ENCODE data around the gene CACNA1C.

CACNA1C gene

DNA sequence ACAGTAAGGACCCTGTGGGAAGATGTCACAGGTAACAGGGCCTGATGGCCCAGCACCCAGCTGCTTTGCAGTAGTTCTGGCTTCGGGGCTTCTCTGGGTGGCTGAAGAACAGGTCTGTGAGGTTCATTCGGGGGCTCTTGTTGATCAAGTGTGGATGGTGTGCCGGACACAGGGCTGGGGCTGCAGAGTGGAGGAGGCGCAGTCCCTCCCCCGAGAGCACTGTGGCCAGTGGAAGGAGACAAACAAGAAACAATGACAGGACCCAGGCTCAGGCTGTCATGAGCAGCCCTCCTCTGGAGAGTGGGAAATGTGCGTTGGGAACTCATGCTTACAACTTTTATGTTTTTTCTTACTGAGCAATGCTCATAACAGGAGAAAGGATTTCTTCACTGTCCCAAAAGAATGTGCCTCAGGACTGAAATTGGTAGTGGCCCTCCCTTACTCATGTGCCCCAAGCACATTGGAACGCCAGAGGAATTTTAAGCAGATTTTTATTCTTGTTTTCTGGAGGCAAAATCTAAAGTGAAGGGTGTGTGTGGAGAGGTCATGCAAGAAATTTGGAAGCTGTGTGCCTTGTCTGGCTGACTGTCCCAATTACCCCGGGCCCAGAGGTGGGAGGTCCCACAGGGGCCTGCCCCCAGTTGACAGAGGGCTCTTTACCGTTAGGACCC is 233.8 kb downstream of the CACNA1C start:
- CTCF ChIA-PET: interaction anchor here (0.7 to 5.6 kb wide), 8 partner anchors 10 to 230 kb away, joined by 3 to 35 read pairs (median 8); no protein-coding TSS in a partner anchor
- WGBS (ENCODE audit: insufficient coverage): 98% methylated on average over 6 of the region's 9 CpGs
- Histone ChIP-seq H3K27ac (ENCODE audit: insufficient read depth in 1 of 2, low read depth in 1 of 2, low read length in 2 of 2, poor library complexity in 1 of 2, severe bottlenecking in 2 of 2) (no peak overlapping the region), H3K36me3 (ENCODE audit: control insufficient read depth in 4 of 4, insufficient read depth in 4 of 4, low read length in 3 of 4) (no peaks in the 10 kb centered on the region), H3K4me3 (ENCODE audit: control insufficient read depth in 1 of 7, extremely low read depth in 1 of 7, insufficient read depth in 4 of 7, low read depth in 2 of 7, low read length in 6 of 7) (no peak overlapping the region), H3K9me3 (ENCODE audit: control extremely low read depth in 1 of 5, control insufficient read depth in 4 of 5, insufficient read depth in 2 of 5, low read depth in 1 of 5, low read length in 4 of 5) (no peaks in the 10 kb centered on the region), H3K4me1 (ENCODE audit: control extremely low read depth in 1 of 4, control insufficient read depth in 4 of 4, insufficient read depth in 4 of 4, low read length in 3 of 4) (peaks cover 5 to 85% (median 56%) of the 10 kb centered on the region in 4 experiments), H3K27me3 (replicated peaks in 2 of 5; ENCODE audit: control insufficient read depth in 4 of 5, insufficient read depth in 5 of 5, low read length in 4 of 5) (no peaks in the 10 kb centered on the region)
- POLR2A ChIA-PET: no interaction called here
- DNase-seq: no peak

DNA sequence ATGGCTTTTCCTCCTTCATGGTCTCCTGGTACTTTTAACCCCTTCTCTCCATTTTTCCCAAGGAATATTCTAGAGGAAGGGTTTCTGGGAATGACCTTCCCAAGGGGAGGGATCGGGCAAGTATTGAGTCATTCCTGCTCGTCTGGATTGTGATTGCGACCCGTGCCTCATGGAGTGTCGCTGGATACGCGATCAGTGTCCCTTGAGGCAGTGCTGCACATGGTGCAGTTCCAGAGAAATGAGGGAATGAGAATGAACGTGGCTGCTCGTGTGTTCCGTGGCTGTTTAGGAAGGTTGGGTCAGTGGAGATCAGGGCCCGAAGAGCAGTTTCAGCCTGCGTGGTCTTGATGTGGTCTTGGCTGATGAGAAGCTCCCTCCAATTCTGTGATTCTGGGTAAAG is 234.4 kb downstream of the CACNA1C start:
- 96% methylated on average over 12 of the region's 12 CpGs for WGBS (ENCODE audit: insufficient coverage)

DNA sequence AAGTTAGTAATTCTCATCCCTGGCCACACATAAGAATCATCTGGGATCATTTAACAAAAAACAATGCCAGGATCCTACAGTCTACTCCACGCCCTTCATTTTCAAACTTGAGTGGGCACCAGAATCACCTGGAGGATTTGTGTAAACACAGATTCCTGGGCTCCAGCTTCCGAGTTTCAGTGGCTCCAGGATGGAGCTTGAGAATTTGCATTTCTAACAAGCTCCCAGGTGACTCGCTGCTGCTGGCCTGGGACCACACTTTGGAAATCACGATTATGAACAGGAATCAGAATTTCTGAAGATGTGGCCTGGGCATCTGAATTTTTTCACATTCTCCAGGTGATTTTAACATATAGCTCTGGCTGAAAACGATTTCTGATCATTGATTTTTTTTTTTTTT is 234.8 kb downstream of the CACNA1C start:
- ChIA-PET POLR2A (interaction anchor here (0.7 kb wide), 1 partner anchor 17 kb away, joined by 3 read pairs; no protein-coding TSS in a partner anchor), CTCF (interaction anchor here (0.6 to 5.6 kb wide), 5 partner anchors 18 to 231 kb away, joined by 3 to 35 read pairs (median 4); no protein-coding TSS in a partner anchor)
- H3K36me3 ChIP-seq (ENCODE audit: control insufficient read depth in 4 of 4, insufficient read depth in 4 of 4, low read length in 3 of 4): no peaks in the 10 kb centered on the region
- no peak for DNase-seq
- WGBS (ENCODE audit: insufficient coverage): 79% methylated on average over 5 of the region's 5 CpGs
- H3K27ac ChIP-seq (ENCODE audit: insufficient read depth in 1 of 2, low read depth in 1 of 2, low read length in 2 of 2, poor library complexity in 1 of 2, severe bottlenecking in 2 of 2): no peak overlapping the region
- H3K27me3 ChIP-seq (replicated peaks in 2 of 5; ENCODE audit: control insufficient read depth in 4 of 5, insufficient read depth in 5 of 5, low read length in 4 of 5): no peaks in the 10 kb centered on the region
- peaks cover 4 to 88% (median 51%) of the 10 kb centered on the region in 4 experiments for H3K4me1 ChIP-seq (ENCODE audit: control extremely low read depth in 1 of 4, control insufficient read depth in 4 of 4, insufficient read depth in 4 of 4, low read length in 3 of 4)
- no peaks in the 10 kb centered on the region for H3K9me3 ChIP-seq (ENCODE audit: control extremely low read depth in 1 of 5, control insufficient read depth in 4 of 5, insufficient read depth in 2 of 5, low read depth in 1 of 5, low read length in 4 of 5)
- H3K4me3 ChIP-seq (ENCODE audit: control insufficient read depth in 1 of 7, extremely low read depth in 1 of 7, insufficient read depth in 4 of 7, low read depth in 2 of 7, low read length in 6 of 7): no peak overlapping the region

More for the DNA sequence above, 234.4 kb downstream of the CACNA1C start:
- Histone ChIP-seq H3K9me3 (ENCODE audit: control extremely low read depth in 1 of 5, control insufficient read depth in 4 of 5, insufficient read depth in 2 of 5, low read depth in 1 of 5, low read length in 4 of 5) (no peaks in the 10 kb centered on the region), H3K27ac (ENCODE audit: insufficient read depth in 1 of 2, low read depth in 1 of 2, low read length in 2 of 2, poor library complexity in 1 of 2, severe bottlenecking in 2 of 2) (no peak overlapping the region), H3K4me1 (ENCODE audit: control extremely low read depth in 1 of 4, control insufficient read depth in 4 of 4, insufficient read depth in 4 of 4, low read length in 3 of 4) (peaks cover 5 to 88% (median 55%) of the 10 kb centered on the region in 4 experiments), H3K4me3 (ENCODE audit: control insufficient read depth in 1 of 7, extremely low read depth in 1 of 7, insufficient read depth in 4 of 7, low read depth in 2 of 7, low read length in 6 of 7) (no peak overlapping the region), H3K36me3 (ENCODE audit: control insufficient read depth in 4 of 4, insufficient read depth in 4 of 4, low read length in 3 of 4) (no peaks in the 10 kb centered on the region), H3K27me3 (replicated peaks in 2 of 5; ENCODE audit: control insufficient read depth in 4 of 5, insufficient read depth in 5 of 5, low read length in 4 of 5) (no peaks in the 10 kb centered on the region)
- ChIA-PET POLR2A (no interaction called here), CTCF (interaction anchor here (0.6 to 5.6 kb wide), 3 partner anchors 22 to 230 kb away, joined by 3 to 35 read pairs (median 4); no protein-coding TSS in a partner anchor)
- DNase-seq: no peak

DNA sequence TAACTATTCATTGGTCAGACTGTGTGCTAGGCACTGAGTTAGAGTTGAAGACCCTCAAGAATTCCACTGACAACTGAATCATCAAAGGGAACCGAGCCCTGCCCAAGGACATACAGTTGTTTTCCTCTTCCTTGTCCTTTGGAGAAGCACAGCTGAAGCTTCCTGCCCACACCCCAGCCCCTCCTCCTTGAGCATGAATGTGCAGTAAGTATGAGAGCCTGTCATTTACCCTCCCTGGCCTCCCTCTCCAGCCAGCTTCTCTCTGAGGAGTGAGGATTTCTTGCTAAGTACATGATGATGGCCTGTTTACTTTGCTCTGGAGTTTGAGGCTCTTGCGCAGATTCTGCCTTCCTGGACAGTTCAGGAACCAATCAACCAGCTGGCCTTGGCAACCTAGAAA is 235.2 kb downstream of the CACNA1C start:
- Histone ChIP-seq H3K9me3 (ENCODE audit: control extremely low read depth in 1 of 5, control insufficient read depth in 4 of 5, insufficient read depth in 2 of 5, low read depth in 1 of 5, low read length in 4 of 5) (no peaks in the 10 kb centered on the region), H3K27me3 (replicated peaks in 2 of 5; ENCODE audit: control insufficient read depth in 4 of 5, insufficient read depth in 5 of 5, low read length in 4 of 5) (no peaks in the 10 kb centered on the region), H3K36me3 (ENCODE audit: control insufficient read depth in 4 of 4, insufficient read depth in 4 of 4, low read length in 3 of 4) (no peaks in the 10 kb centered on the region), H3K4me1 (ENCODE audit: control extremely low read depth in 1 of 4, control insufficient read depth in 4 of 4, insufficient read depth in 4 of 4, low read length in 3 of 4) (peaks cover 3 to 88% (median 47%) of the 10 kb centered on the region in 4 experiments), H3K4me3 (ENCODE audit: control insufficient read depth in 1 of 7, extremely low read depth in 1 of 7, insufficient read depth in 4 of 7, low read depth in 2 of 7, low read length in 6 of 7) (no peak overlapping the region), H3K27ac (ENCODE audit: insufficient read depth in 1 of 2, low read depth in 1 of 2, low read length in 2 of 2, poor library complexity in 1 of 2, severe bottlenecking in 2 of 2) (no peak overlapping the region)
- WGBS (ENCODE audit: insufficient coverage): 50% methylated on average over 2 of the region's 2 CpGs
- ChIA-PET POLR2A (interaction anchor here (0.7 to 0.8 kb wide), 2 partner anchors 11 to 16 kb away, joined by 3 read pairs; no protein-coding TSS in a partner anchor), CTCF (interaction anchor here (0.5 to 5.7 kb wide), 7 partner anchors 13 to 573 kb away, joined by 3 to 35 read pairs (median 4); no protein-coding TSS in a partner anchor)
- DNase-seq: peak in 2 of 3 donors; percentile 77 to 81

DNA sequence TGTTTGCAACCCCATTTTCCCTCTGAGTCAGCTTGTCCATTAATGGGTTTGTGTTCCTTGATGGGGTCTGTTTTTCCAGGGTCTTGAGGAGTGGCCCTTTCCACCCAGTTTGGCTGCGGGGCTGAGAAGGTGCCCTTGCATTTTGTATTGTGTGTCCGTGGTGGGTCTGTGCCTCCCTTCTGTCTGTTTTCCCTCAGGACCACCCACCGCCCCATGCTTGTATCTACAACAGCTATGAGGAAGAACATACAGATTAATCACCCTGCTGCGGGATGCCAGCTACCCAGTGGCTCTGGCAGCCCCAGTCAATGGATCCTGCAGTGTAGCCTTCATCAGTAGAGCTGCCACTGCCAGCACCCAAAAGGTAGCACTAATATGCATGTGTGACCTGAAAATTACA is 235.7 kb downstream of the CACNA1C start:
- Histone ChIP-seq H3K27me3 (replicated peaks in 2 of 5; ENCODE audit: control insufficient read depth in 4 of 5, insufficient read depth in 5 of 5, low read length in 4 of 5) (no peaks in the 10 kb centered on the region), H3K4me1 (ENCODE audit: control extremely low read depth in 1 of 4, control insufficient read depth in 4 of 4, insufficient read depth in 4 of 4, low read length in 3 of 4) (peaks cover 3 to 84% (median 43%) of the 10 kb centered on the region in 4 experiments), H3K9me3 (ENCODE audit: control extremely low read depth in 1 of 5, control insufficient read depth in 4 of 5, insufficient read depth in 2 of 5, low read depth in 1 of 5, low read length in 4 of 5) (no peaks in the 10 kb centered on the region), H3K4me3 (ENCODE audit: control insufficient read depth in 1 of 7, extremely low read depth in 1 of 7, insufficient read depth in 4 of 7, low read depth in 2 of 7, low read length in 6 of 7) (no peak overlapping the region), H3K36me3 (ENCODE audit: control insufficient read depth in 4 of 4, insufficient read depth in 4 of 4, low read length in 3 of 4) (no peaks in the 10 kb centered on the region), H3K27ac (ENCODE audit: insufficient read depth in 1 of 2, low read depth in 1 of 2, low read length in 2 of 2, poor library complexity in 1 of 2, severe bottlenecking in 2 of 2) (no peak overlapping the region)
- DNase-seq: no peak
- POLR2A ChIA-PET: interaction anchor here (0.7 to 0.8 kb wide), 2 partner anchors 12 to 16 kb away, joined by 3 read pairs; no protein-coding TSS in a partner anchor
- CTCF ChIA-PET: interaction anchor here (0.5 to 5.7 kb wide), 5 partner anchors 12 to 573 kb away, joined by 3 to 35 read pairs (median 23); no protein-coding TSS in a partner anchor
- 100% methylated on average over 2 of the region's 4 CpGs for WGBS (ENCODE audit: insufficient coverage)

DNA sequence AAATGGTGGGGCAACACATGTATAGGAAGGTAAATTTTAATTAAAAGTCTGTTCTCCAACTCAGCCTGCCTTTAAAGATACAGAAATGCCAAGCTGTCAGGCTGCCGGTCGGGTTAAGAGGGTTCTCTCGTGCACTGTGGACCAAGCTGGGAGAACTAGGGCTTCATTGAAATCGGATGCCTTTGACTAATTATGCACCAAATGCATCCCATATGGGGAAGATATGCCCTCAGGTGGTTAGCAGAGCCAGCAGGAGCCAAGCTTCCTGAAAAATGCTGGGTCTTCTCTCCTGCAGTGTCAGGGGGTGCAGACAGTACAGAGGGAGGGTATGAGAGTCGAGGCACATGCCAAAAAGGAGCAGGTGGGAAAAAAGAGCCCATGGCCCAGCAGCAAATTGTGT is 236.1 kb downstream of the CACNA1C start:
- CTCF ChIA-PET: interaction anchor here (0.5 to 5.7 kb wide), 5 partner anchors 12 to 572 kb away, joined by 3 to 35 read pairs (median 23); no protein-coding TSS in a partner anchor
- peaks cover 3 to 82% (median 39%) of the 10 kb centered on the region in 4 experiments for H3K4me1 ChIP-seq (ENCODE audit: control extremely low read depth in 1 of 4, control insufficient read depth in 4 of 4, insufficient read depth in 4 of 4, low read length in 3 of 4)

DNA sequence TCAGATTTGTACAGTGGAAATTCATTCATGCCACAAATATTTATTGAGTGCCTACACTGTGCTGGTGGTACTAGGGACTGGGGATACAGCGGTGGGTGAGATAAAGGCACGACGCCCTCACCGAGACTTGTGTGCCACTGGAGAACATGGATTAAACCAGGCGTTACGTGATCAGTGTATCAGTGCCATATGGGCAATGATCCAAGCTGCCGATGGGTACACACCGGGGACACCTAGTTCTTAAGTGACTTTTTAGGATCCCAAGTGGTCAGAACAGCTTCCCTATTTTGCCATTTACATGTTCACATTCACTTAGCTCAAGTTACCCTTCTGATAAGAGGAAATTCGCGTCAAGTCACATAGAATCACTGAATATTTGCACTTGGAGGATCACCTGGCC is 236.7 kb downstream of the CACNA1C start:
- no peaks in the 10 kb centered on the region for H3K36me3 ChIP-seq (ENCODE audit: control insufficient read depth in 4 of 4, insufficient read depth in 4 of 4, low read length in 3 of 4)
- ChIA-PET CTCF (interaction anchor here (1.3 to 5.7 kb wide), 5 partner anchors 11 to 233 kb away, joined by 3 to 35 read pairs (median 23); no protein-coding TSS in a partner anchor), POLR2A (no interaction called here)
- H3K4me3 ChIP-seq (ENCODE audit: control insufficient read depth in 1 of 7, extremely low read depth in 1 of 7, insufficient read depth in 4 of 7, low read depth in 2 of 7, low read length in 6 of 7): no peak overlapping the region
- no peaks in the 10 kb centered on the region for H3K27me3 ChIP-seq (replicated peaks in 2 of 5; ENCODE audit: control insufficient read depth in 4 of 5, insufficient read depth in 5 of 5, low read length in 4 of 5)
- H3K4me1 ChIP-seq (ENCODE audit: control extremely low read depth in 1 of 4, control insufficient read depth in 4 of 4, insufficient read depth in 4 of 4, low read length in 3 of 4): peaks cover 3 to 82% (median 36%) of the 10 kb centered on the region in 4 experiments
- DNase-seq: no peak
- WGBS (ENCODE audit: insufficient coverage): 97% methylated on average over 10 of the region's 10 CpGs
- H3K27ac ChIP-seq (ENCODE audit: insufficient read depth in 1 of 2, low read depth in 1 of 2, low read length in 2 of 2, poor library complexity in 1 of 2, severe bottlenecking in 2 of 2): no peak overlapping the region
- no peaks in the 10 kb centered on the region for H3K9me3 ChIP-seq (ENCODE audit: control extremely low read depth in 1 of 5, control insufficient read depth in 4 of 5, insufficient read depth in 2 of 5, low read depth in 1 of 5, low read length in 4 of 5)

More for the DNA sequence above, 236.1 kb downstream of the CACNA1C start:
- Histone ChIP-seq H3K4me3 (ENCODE audit: control insufficient read depth in 1 of 7, extremely low read depth in 1 of 7, insufficient read depth in 4 of 7, low read depth in 2 of 7, low read length in 6 of 7) (no peak overlapping the region), H3K9me3 (ENCODE audit: control extremely low read depth in 1 of 5, control insufficient read depth in 4 of 5, insufficient read depth in 2 of 5, low read depth in 1 of 5, low read length in 4 of 5) (no peaks in the 10 kb centered on the region), H3K36me3 (ENCODE audit: control insufficient read depth in 4 of 4, insufficient read depth in 4 of 4, low read length in 3 of 4) (no peaks in the 10 kb centered on the region), H3K27me3 (replicated peaks in 2 of 5; ENCODE audit: control insufficient read depth in 4 of 5, insufficient read depth in 5 of 5, low read length in 4 of 5) (no peaks in the 10 kb centered on the region), H3K27ac (ENCODE audit: insufficient read depth in 1 of 2, low read depth in 1 of 2, low read length in 2 of 2, poor library complexity in 1 of 2, severe bottlenecking in 2 of 2) (no peak overlapping the region)
- WGBS (ENCODE audit: insufficient coverage): 82% methylated on average over 5 of the region's 5 CpGs
- no peak for DNase-seq
- POLR2A ChIA-PET: no interaction called here

All from common myeloid progenitor, CD34-positive (primary cell).